Retinal pigment epithelial cell (primary cell): ENCODE measurements around the gene EPO.

Source experiments
- DNase-seq: peaks from one replicate; pipeline ENCODE4 v3.0.0-alpha.2; 2010; ENCODE audit warnings: low read depth
- H3K4me3 ChIP-seq: 2 replicates; pipeline ENCODE4 v1.5.1; 2011; ENCODE audit warnings: mild to moderate bottlenecking, low read length, control low read depth, moderate library complexity
- TF ChIP-seq, protein P1 (sequence below): conservative IDR thresholded peaks from 2 replicates; pipeline ENCODE4 v1.5.1; 2011; ENCODE audit warnings: low read depth, low read length, control low read depth, inconsistent platforms

Gene EPO

DNA sequence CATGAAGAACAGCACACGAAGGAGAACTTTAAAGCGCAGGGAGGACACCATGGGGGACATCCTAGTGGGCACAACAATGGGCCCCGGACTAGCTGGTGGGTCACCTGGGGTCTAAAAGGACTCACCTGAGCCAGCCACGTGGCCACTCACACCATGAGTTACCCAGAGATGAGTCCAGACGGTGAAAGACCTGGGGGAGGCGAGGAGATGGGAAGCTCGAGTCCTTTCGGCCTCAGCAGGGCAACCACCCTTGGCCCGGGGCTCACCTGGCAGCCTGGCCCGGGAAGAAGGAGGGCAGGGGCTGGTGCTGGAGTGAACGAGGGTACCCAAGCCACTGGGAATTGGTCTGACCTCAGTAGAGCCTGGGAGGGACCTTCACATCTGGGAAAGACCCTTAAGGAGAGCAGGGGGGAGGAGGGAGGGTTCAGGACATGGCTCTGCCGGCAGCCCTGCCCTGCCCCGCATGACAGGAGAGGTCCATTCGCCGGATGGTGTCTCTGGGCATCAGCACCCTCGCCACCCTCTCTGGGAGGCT lies 31.9 kb upstream of the EPO start:
- DNase-seq: no peak
- TF ChIP-seq, protein P1, sequence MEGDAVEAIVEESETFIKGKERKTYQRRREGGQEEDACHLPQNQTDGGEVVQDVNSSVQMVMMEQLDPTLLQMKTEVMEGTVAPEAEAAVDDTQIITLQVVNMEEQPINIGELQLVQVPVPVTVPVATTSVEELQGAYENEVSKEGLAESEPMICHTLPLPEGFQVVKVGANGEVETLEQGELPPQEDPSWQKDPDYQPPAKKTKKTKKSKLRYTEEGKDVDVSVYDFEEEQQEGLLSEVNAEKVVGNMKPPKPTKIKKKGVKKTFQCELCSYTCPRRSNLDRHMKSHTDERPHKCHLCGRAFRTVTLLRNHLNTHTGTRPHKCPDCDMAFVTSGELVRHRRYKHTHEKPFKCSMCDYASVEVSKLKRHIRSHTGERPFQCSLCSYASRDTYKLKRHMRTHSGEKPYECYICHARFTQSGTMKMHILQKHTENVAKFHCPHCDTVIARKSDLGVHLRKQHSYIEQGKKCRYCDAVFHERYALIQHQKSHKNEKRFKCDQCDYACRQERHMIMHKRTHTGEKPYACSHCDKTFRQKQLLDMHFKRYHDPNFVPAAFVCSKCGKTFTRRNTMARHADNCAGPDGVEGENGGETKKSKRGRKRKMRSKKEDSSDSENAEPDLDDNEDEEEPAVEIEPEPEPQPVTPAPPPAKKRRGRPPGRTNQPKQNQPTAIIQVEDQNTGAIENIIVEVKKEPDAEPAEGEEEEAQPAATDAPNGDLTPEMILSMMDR: no peak
- H3K4me3 ChIP-seq: no peak overlapping the region

- TF ChIP-seq, protein P1: no peak
- no peak for DNase-seq
- H3K4me3 ChIP-seq: no peak overlapping the region
Observed at GRCh38 chr7:100689230-100690135, 30.8 kb upstream of the EPO start.

DNA sequence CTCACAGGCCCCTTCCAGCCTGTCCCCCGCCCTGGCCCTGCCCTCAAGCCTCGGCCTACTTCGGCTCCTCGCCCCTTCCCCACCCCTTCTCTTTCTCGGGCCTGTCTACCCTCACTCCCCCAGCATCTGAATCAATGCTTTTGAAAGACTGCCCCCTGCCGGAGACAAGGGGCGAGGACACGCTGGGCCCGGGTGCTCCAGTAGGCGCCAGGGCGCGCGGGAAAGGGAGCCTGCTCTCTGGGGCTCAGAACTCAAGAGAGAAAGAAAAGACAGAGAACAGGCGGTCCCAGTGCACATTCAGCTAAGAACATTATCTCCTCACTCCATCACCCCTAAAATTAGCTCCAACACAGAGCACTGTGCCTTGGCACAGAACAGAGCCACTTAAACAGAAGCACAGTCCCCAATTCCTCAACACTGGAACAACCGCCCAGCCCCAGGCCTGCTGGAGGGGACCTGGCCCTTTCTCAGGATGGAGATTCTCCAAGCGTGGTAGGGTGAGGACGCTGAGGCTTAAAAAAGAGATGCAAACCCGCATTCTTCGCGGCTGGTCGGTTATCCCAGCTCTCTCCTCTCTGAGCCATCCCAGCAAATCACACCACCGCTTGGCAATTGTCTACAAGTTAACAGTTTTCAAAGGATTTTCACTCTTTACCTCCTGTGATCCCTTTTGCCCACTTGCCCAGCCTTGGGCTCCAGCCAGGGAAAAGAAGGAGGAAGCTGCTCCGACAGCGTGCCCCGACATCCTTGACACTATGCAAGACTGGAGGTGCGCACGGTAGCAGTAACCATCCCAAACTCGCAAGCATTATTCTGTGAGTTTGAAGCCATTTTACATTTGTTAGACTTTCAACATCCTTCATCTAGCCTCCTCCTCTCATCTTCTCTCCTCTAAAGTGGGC lies 28.3 kb upstream of the EPO start:
- DNase-seq: no peak
- H3K4me3 ChIP-seq: peak overlapping the region; percentile 80
- TF ChIP-seq, protein P1: peak; percentile 91

DNA sequence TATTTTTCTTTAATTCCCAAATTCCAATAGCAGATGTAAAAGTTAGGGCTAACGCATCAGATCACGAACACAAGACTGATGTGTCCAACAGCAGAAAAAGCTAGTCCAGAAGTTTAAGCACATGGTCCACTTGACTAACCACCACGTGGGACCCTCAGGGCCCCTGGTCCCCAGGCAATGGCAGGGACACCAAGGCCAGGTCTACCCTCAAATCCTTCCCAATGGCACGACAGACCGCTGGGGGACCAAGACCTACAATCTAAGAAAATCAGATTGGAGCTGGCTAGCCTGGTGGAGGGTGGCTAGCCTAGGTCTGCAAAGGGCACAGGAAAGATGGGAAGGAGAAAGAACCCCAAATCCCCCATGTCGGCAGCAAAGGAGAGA lies 27.7 kb upstream of the EPO start:
- DNase-seq: no peak
- TF ChIP-seq, protein P1: no peak
- H3K4me3 ChIP-seq: peak overlapping the region; percentile 80

- no peak for DNase-seq
- H3K4me3 ChIP-seq: peak overlapping the region; percentile 80
- TF ChIP-seq, protein P1: no peak
Observed at GRCh38 chr7:100693312-100694097, 26.8 kb upstream of the EPO start.

GRCh38 chr7:100694098-100694745 lies 26.0 kb upstream of the EPO start, which contains the start of gene GIGYF1:
Gene GIGYF1 (minus strand): TSS chr7:100694250. CDS start chr7:100688238, 6,012 bp downstream.
- peak within 1 kb of the TSS; percentile 80 for H3K4me3 ChIP-seq
- TF ChIP-seq, protein P1: no peak
- DNase-seq: no peak
